Measurements from ENCODE around the gene CRYZL1.

Gene CRYZL1

DNA sequence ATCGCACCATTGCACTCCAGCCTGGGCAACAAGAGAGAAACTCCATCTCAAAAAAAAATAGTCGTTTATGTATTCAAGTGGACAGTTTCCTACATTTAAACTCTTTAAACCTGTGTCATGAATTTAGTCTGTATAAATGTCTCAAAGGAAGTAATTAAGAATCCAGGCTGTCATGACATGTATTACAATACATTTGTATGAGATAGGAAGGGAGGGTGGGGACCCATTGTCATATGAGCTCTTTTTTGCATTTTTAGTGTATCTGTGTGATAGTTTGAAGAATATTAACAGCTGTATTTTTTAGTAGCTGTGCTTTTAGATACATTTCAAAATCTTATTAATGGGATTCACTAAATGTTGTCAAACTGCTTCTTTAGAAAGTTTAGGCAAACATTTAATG is 73.1 kb downstream of the CRYZL1 start:
- Histone ChIP-seq H3K4me2 (ENCODE audit: low read length) (no peak overlapping the region), H3K27ac (ENCODE audit: low read depth, low read length, poor library complexity, severe bottlenecking) (no peak overlapping the region), H2AFZ (ENCODE audit: low read length) (no peak overlapping the region), H3F3A (ENCODE audit: insufficient read depth, low read length) (peaks cover 4% of the 10 kb centered on the region), H3K9ac (ENCODE audit: low read length) (no peak overlapping the region), H3K27me3 (ENCODE audit: insufficient read depth, low read length) (no peaks in the 10 kb centered on the region), H3K79me2 (ENCODE audit: insufficient read depth, low read length) (no peaks in the 10 kb centered on the region; the same call in 1 of the 2 replicates), H3K9me3 (ENCODE audit: low read length) (no peaks in the 10 kb centered on the region), H3K9me2 (ENCODE audit: low read depth, low read length) (no peaks in the 10 kb centered on the region), H3K4me3 (ENCODE audit: low read depth, low read length, poor library complexity, severe bottlenecking) (no peak overlapping the region), H3K4me1 (ENCODE audit: insufficient read depth, low read length, severe bottlenecking) (no peaks in the 10 kb centered on the region), H4K20me1 (ENCODE audit: insufficient read depth, low read length) (no peaks in the 10 kb centered on the region), H3K36me3 (ENCODE audit: insufficient read depth, low read length) (peaks cover 87% of the 10 kb centered on the region)
- TF ChIP-seq CTCF (IDR thresholded peaks at IDR 0.05; ENCODE audit: low read length), result no peak
- no peak for TF ChIP-seq EZH2 (IDR thresholded peaks at IDR 0.05; ENCODE audit: borderline replicate concordance, low read length)

DNA sequence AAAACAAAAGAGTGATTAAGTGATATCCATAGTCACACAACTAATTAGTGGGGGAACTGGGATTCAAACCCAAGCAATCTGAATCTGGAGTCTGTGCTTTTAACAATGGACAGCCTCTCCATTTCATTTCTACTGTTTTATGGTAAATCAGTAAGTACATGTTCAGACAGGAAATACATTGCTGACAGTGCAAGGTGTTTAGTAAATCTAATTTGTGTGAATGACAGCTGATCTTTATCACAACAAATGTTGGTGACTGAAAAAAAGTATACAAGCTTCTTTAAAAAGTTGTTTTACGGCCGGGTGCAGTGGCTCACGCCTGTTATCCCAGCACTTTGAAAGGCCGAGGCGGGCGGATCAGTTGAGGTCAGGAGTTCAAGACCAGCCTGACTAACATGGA is 73.6 kb downstream of the CRYZL1 start:
- Histone ChIP-seq H3K79me2 (ENCODE audit: insufficient read depth, low read length) (no peaks in the 10 kb centered on the region; the same call in 1 of the 2 replicates), H3K9me2 (ENCODE audit: low read depth, low read length) (no peaks in the 10 kb centered on the region), H3F3A (ENCODE audit: insufficient read depth, low read length) (peaks cover 4% of the 10 kb centered on the region), H3K27ac (ENCODE audit: low read depth, low read length, poor library complexity, severe bottlenecking) (no peak overlapping the region), H3K27me3 (ENCODE audit: insufficient read depth, low read length) (no peaks in the 10 kb centered on the region), H3K4me3 (ENCODE audit: low read depth, low read length, poor library complexity, severe bottlenecking) (no peak overlapping the region), H3K36me3 (ENCODE audit: insufficient read depth, low read length) (peaks cover 87% of the 10 kb centered on the region), H4K20me1 (ENCODE audit: insufficient read depth, low read length) (no peaks in the 10 kb centered on the region), H2AFZ (ENCODE audit: low read length) (no peak overlapping the region), H3K9me3 (ENCODE audit: low read length) (no peaks in the 10 kb centered on the region), H3K9ac (ENCODE audit: low read length) (no peak overlapping the region), H3K4me2 (ENCODE audit: low read length) (no peak overlapping the region), H3K4me1 (ENCODE audit: insufficient read depth, low read length, severe bottlenecking) (no peaks in the 10 kb centered on the region)
- no peak for TF ChIP-seq CTCF (IDR thresholded peaks at IDR 0.05; ENCODE audit: low read length)
- no peak for TF ChIP-seq EZH2 (IDR thresholded peaks at IDR 0.05; ENCODE audit: borderline replicate concordance, low read length)

DNA sequence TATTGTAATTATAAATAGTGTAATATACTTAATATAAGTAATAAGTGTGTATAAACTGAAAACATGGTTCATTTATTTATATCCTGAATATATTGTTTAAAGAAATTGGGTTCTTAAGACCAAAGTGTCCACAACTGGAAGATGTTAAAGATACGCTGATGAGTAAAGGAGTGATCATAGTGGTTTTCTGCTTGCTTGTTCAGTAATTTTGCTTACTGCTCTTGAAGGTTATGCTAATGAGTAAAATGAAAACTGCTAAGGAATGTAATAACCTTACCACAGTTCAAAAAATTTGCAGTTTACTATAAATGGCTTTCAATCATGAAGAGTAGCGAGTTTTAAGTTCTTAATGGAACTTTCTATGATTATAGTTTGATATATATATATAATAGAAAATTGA is 75.0 kb downstream of the CRYZL1 start:
- H3K36me3 ChIP-seq (ENCODE audit: insufficient read depth, low read length), result peaks cover 87% of the 10 kb centered on the region
- no peak overlapping the region for H3K4me2 ChIP-seq (ENCODE audit: low read length)
- peaks cover 9% of the 10 kb centered on the region; the same call in 1 of the 2 replicates for H3K79me2 ChIP-seq (ENCODE audit: insufficient read depth, low read length)
- no peak overlapping the region for H3K9ac ChIP-seq (ENCODE audit: low read length)
- no peaks in the 10 kb centered on the region for H4K20me1 ChIP-seq (ENCODE audit: insufficient read depth, low read length)
- no peaks in the 10 kb centered on the region for H3K27me3 ChIP-seq (ENCODE audit: insufficient read depth, low read length)
- no peaks in the 10 kb centered on the region for H3K4me1 ChIP-seq (ENCODE audit: insufficient read depth, low read length, severe bottlenecking)
- no peaks in the 10 kb centered on the region for H3K9me3 ChIP-seq (ENCODE audit: low read length)
- peaks cover 4% of the 10 kb centered on the region for H3F3A ChIP-seq (ENCODE audit: insufficient read depth, low read length)
- no peak overlapping the region for H3K4me3 ChIP-seq (ENCODE audit: low read depth, low read length, poor library complexity, severe bottlenecking)
- no peak for TF ChIP-seq EZH2 (IDR thresholded peaks at IDR 0.05; ENCODE audit: borderline replicate concordance, low read length)
- TF ChIP-seq CTCF (IDR thresholded peaks at IDR 0.05; ENCODE audit: low read length), result no peak
- H3K27ac ChIP-seq (ENCODE audit: low read depth, low read length, poor library complexity, severe bottlenecking), result no peak overlapping the region
- H3K9me2 ChIP-seq (ENCODE audit: low read depth, low read length), result no peaks in the 10 kb centered on the region
- H2AFZ ChIP-seq (ENCODE audit: low read length), result no peak overlapping the region

Data from OCI-LY1 (cell line).